Neural cell (in vitro differentiated cells): ENCODE results near the gene AGBL4. TPM values are rescaled to one million over a fixed set of nuclear protein-coding genes. Genes with fewer than 3 reads are reported as not detected.

Experiments
- H2AFZ ChIP-seq: fragments of 200-600, 300-800 bp; sonication (generic), shearing (Covaris generic); 2 replicates; pipeline ENCODE4 v1.6.0; 2014; ENCODE audit warnings: low read depth, mild to moderate bottlenecking, antibody characterized with exemption, low read length, moderate library complexity
- H3F3A ChIP-seq: fragments of 200-600 bp; shearing (Covaris generic); 2 replicates; pipeline ENCODE4 v1.6.1; 2016; ENCODE audit warnings: mild to moderate bottlenecking, moderate library complexity, mixed read lengths, antibody characterized with exemption, low read length; ENCODE audit not compliant: insufficient read depth, poor library complexity, severe bottlenecking
- H3K27ac ChIP-seq: fragments of 200-600, 300-800 bp; sonication (generic), shearing (Covaris generic); 2 replicates; pipeline ENCODE4 v1.5.1; 2014; ENCODE audit warnings: mild to moderate bottlenecking, low read length, moderate library complexity
- H3K27me3 ChIP-seq: fragments of 300-800, 200-600 bp; sonication (generic), shearing (Covaris generic); 2 replicates; pipeline ENCODE4 v1.6.0; 2014; ENCODE audit warnings: mild to moderate bottlenecking, low read depth, low read length, moderate library complexity; ENCODE audit not compliant: insufficient read depth
- H3K36me3 ChIP-seq: fragments of 300-800, 200-600 bp; sonication (generic), shearing (Covaris generic); 2 replicates; pipeline ENCODE4 v1.5.1; 2014; ENCODE audit warnings: mild to moderate bottlenecking, antibody characterized with exemption, low read length, moderate library complexity; ENCODE audit not compliant: insufficient read depth
- H3K4me2 ChIP-seq: fragments of 300-800, 200-600 bp; sonication (generic), shearing (Covaris generic); 2 replicates; pipeline ENCODE4 v1.6.0; 2014; ENCODE audit warnings: mild to moderate bottlenecking, low read length
- H3K4me3 ChIP-seq: fragments of 300-800, 200-600 bp; sonication (generic), shearing (Covaris generic); 2 replicates; pipeline ENCODE4 v1.5.1; 2014; ENCODE audit warnings: mild to moderate bottlenecking, low read length, moderate library complexity
- H3K79me2 ChIP-seq: fragments of 200-600 bp; shearing (Covaris generic); replicated peaks from 2 replicates; pipeline ENCODE4 v1.6.0; 2014; ENCODE audit warnings: mild to moderate bottlenecking, low read length, moderate library complexity; ENCODE audit not compliant: insufficient read depth
- H3K9ac ChIP-seq: fragments of 300-800, 200-600 bp; sonication (generic), shearing (Covaris generic); 2 replicates; pipeline ENCODE4 v1.6.1; 2016; ENCODE audit warnings: mild to moderate bottlenecking, low read length, mixed read lengths
- H3K9me2 ChIP-seq: fragments of 200-600 bp; shearing (Covaris generic); 2 replicates; pipeline ENCODE4 v1.6.1; 2016; ENCODE audit warnings: mild to moderate bottlenecking, low read length, mixed read lengths; ENCODE audit not compliant: insufficient read depth
- H3K9me3 ChIP-seq: fragments of 200-600, 300-800 bp; sonication (generic), shearing (Covaris generic); 2 replicates; pipeline ENCODE4 v1.6.1; 2016; ENCODE audit warnings: mild to moderate bottlenecking, mixed run types, low read length, moderate library complexity, mixed read lengths
- H4K20me1 ChIP-seq: fragments of 200-600 bp; shearing (Covaris generic); 2 replicates; pipeline ENCODE4 v1.6.1; 2016; ENCODE audit warnings: mild to moderate bottlenecking, mixed run types; ENCODE audit not compliant: insufficient read depth
- EP300 ChIP-seq: fragments of 450-650 bp; conservative IDR thresholded peaks from 2 replicates; pipeline ENCODE4 v1.6.1; 2014; ENCODE audit warnings: antibody characterized with exemption, mild to moderate bottlenecking, moderate library complexity; ENCODE audit not compliant: poor library complexity, severe bottlenecking
- EZH2 ChIP-seq: fragments of 200-600, 300-800 bp; shearing (Covaris generic), sonication (generic); IDR thresholded peaks from 2 replicates; pipeline ENCODE4 v1.6.1; 2014; ENCODE audit warnings: antibody characterized with exemption, low read length, borderline replicate concordance, mild to moderate bottlenecking; ENCODE audit not compliant: insufficient read depth, poor library complexity, severe bottlenecking
- MXI1 ChIP-seq: fragments of 450-650 bp; conservative IDR thresholded peaks from 2 replicates; pipeline ENCODE4 v1.6.1; 2014; ENCODE audit warnings: antibody characterized with exemption, mild to moderate bottlenecking; ENCODE audit not compliant: poor library complexity, severe bottlenecking
- POLR2AphosphoS5 ChIP-seq: IDR thresholded peaks from 2 replicates; pipeline ENCODE4 v1.6.1; 2012
- RAD21 ChIP-seq: fragments of 450-650 bp; conservative IDR thresholded peaks from 2 replicates; pipeline ENCODE4 v1.6.1; 2014; ENCODE audit warnings: antibody characterized with exemption, mild to moderate bottlenecking, moderate library complexity
- SMC3 ChIP-seq: fragments of 450-650 bp; conservative IDR thresholded peaks from 2 replicates; pipeline ENCODE4 v1.6.1; 2014; ENCODE audit warnings: antibody characterized with exemption, mild to moderate bottlenecking, moderate library complexity; ENCODE audit not compliant: poor library complexity
- TAF1 ChIP-seq: IDR thresholded peaks from 2 replicates; pipeline ENCODE4 v1.6.1; 2012; ENCODE audit warnings: low read depth
- polyA plus RNA-seq: library from polyadenylated mRNA; depleted of rRNA; stranded (reverse); fragments of >200 nt; gene quantifications from 2 replicates; pipeline ENCODE4 v1.2.3, GENCODE V29; 2014
- TF ChIP-seq, protein P1 (sequence below): IDR thresholded peaks from 2 replicates; pipeline ENCODE4 v1.6.1; 2012; ENCODE audit warnings: borderline replicate concordance
- TF ChIP-seq, protein P2 (sequence below): fragments of 450-650 bp; IDR thresholded peaks from 2 replicates; pipeline ENCODE4 v1.5.1; 2014; ENCODE audit warnings: antibody characterized with exemption, mild to moderate bottlenecking, moderate library complexity; ENCODE audit not compliant: poor library complexity, severe bottlenecking

The AGBL4 gene
- polyA plus RNA-seq, 1 donor from 2014 or later = 1.3 TPM

DNA sequence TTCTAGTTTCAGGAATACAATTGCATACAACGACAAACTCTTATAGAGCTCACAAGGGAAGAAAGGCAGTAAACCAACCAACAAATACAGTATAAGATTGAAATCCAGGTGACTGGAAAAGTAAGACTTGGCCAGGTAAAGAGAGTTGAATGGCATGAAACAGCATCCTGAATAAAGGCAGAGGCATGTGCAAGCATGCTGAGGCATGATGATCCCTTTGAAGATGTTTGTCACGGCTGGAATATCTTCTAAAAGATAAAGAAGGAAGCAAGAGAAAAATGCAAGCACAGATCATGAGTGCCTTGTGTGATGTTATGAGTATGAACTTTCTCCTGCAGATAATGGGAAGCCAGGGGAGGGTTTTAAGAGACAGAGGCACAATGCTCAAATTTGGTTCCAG lies 1468.5 kb downstream of the AGBL4 start:
- Histone ChIP-seq H3K79me2 (no peaks in the 10 kb centered on the region), H3K4me3 (no peak overlapping the region), H3K9me2 (no peaks in the 10 kb centered on the region), H3K9me3 (no peaks in the 10 kb centered on the region), H4K20me1 (no peaks in the 10 kb centered on the region), H3K9ac (no peak overlapping the region), H2AFZ (no peak overlapping the region), H3K27ac (no peak overlapping the region), H3K4me2 (no peak overlapping the region), H3K36me3 (no peaks in the 10 kb centered on the region), H3F3A (no peaks in the 10 kb centered on the region), H3K27me3 (no peaks in the 10 kb centered on the region)
- TF ChIP-seq, protein P1, sequence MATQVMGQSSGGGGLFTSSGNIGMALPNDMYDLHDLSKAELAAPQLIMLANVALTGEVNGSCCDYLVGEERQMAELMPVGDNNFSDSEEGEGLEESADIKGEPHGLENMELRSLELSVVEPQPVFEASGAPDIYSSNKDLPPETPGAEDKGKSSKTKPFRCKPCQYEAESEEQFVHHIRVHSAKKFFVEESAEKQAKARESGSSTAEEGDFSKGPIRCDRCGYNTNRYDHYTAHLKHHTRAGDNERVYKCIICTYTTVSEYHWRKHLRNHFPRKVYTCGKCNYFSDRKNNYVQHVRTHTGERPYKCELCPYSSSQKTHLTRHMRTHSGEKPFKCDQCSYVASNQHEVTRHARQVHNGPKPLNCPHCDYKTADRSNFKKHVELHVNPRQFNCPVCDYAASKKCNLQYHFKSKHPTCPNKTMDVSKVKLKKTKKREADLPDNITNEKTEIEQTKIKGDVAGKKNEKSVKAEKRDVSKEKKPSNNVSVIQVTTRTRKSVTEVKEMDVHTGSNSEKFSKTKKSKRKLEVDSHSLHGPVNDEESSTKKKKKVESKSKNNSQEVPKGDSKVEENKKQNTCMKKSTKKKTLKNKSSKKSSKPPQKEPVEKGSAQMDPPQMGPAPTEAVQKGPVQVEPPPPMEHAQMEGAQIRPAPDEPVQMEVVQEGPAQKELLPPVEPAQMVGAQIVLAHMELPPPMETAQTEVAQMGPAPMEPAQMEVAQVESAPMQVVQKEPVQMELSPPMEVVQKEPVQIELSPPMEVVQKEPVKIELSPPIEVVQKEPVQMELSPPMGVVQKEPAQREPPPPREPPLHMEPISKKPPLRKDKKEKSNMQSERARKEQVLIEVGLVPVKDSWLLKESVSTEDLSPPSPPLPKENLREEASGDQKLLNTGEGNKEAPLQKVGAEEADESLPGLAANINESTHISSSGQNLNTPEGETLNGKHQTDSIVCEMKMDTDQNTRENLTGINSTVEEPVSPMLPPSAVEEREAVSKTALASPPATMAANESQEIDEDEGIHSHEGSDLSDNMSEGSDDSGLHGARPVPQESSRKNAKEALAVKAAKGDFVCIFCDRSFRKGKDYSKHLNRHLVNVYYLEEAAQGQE = no peak
- TF ChIP-seq EP300 = no peak
- TF ChIP-seq TAF1 = no peak
- TF ChIP-seq RAD21 = no peak
- TF ChIP-seq SMC3 = no peak
- TF ChIP-seq MXI1 = no peak
- no peak for TF ChIP-seq POLR2AphosphoS5
- TF ChIP-seq EZH2 = no peak

DNA sequence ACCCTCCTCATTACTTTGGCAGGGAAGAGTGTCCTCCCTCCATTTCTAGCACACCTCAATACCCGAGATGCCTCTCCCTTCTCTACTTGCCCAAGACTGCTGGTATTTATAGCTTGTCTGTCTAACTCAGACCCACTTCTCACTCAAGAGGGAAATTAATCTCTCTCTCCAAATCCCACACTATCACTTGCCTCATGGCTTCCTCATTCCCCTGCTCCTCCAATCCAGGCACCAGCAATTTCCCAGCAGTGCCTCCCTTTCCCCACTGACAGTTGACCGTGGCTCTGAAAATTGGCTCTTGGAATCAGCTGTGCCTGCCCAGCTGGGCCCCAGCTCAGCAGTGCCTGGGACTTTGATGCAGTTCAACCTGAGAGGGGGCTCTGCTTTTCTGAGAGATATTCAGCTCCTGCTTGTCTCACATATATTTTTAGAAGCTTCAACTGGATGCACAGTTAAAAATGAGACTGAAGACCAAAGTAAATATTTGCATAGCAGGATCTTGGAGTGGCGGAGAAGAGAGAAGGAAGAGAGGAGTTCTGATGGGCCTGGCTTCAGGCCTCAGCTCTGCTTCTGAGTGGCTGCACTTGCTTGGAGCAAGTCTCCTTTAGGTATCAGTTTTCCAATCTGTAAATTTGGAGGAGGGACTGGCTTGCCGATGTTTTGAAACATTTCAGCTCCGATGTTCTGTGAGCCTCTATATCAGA lies 1470.7 kb downstream of the AGBL4 start:
- Histone ChIP-seq H2AFZ (no peak overlapping the region), H3K9me3 (no peaks in the 10 kb centered on the region), H3K9ac (no peak overlapping the region), H3K9me2 (no peaks in the 10 kb centered on the region), H3K27me3 (no peaks in the 10 kb centered on the region), H3K36me3 (no peaks in the 10 kb centered on the region), H3K27ac (no peak overlapping the region), H3F3A (no peaks in the 10 kb centered on the region), H4K20me1 (no peaks in the 10 kb centered on the region), H3K79me2 (no peaks in the 10 kb centered on the region), H3K4me2 (no peak overlapping the region), H3K4me3 (no peak overlapping the region)
- TF ChIP-seq TAF1 = no peak
- TF ChIP-seq EP300 = no peak
- no peak for TF ChIP-seq SMC3
- TF ChIP-seq RAD21 = no peak
- TF ChIP-seq, protein P2, sequence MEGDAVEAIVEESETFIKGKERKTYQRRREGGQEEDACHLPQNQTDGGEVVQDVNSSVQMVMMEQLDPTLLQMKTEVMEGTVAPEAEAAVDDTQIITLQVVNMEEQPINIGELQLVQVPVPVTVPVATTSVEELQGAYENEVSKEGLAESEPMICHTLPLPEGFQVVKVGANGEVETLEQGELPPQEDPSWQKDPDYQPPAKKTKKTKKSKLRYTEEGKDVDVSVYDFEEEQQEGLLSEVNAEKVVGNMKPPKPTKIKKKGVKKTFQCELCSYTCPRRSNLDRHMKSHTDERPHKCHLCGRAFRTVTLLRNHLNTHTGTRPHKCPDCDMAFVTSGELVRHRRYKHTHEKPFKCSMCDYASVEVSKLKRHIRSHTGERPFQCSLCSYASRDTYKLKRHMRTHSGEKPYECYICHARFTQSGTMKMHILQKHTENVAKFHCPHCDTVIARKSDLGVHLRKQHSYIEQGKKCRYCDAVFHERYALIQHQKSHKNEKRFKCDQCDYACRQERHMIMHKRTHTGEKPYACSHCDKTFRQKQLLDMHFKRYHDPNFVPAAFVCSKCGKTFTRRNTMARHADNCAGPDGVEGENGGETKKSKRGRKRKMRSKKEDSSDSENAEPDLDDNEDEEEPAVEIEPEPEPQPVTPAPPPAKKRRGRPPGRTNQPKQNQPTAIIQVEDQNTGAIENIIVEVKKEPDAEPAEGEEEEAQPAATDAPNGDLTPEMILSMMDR = no peak
- TF ChIP-seq MXI1 = no peak
- no peak for TF ChIP-seq POLR2AphosphoS5
- no peak for TF ChIP-seq EZH2
- TF ChIP-seq, protein P1 = no peak
